Transverse colon (tissue), 4 donors: ENCODE results near the gene SPATA17. TPM values are rescaled to one million over a fixed set of nuclear protein-coding genes. Genes with fewer than 3 reads are reported as not detected.
"Not testable (repeated sequence)": the region's sequence is repeated elsewhere in the genome, so short reads cannot be mapped to it uniquely, and the experiment has no call there.

ENCODE experiments used
- DNase-seq: peaks from one replicate; pipeline ENCODE4 v3.0.0-alpha.2; 2019
- H3K27ac ChIP-seq, 4 donors: fragments of 200-600 bp; sonication (generic); 2 replicates each; pipeline ENCODE4 v1.5.1; 2016 to 2018; ENCODE audit warnings: inconsistent platforms in 4 of 4
- H3K27me3 ChIP-seq: fragments of 200-600 bp; sonication (generic); 2 replicates; pipeline ENCODE4 v1.5.1; 2017; ENCODE audit warnings: inconsistent platforms
- H3K36me3 ChIP-seq, 4 donors: fragments of 200-600 bp; sonication (generic); 2 replicates each; pipeline ENCODE4 v1.5.1; 2017 to 2019; ENCODE audit warnings: inconsistent platforms in 4 of 4
- H3K4me1 ChIP-seq, 4 donors: fragments of 200-600 bp; sonication (generic); 2 replicates each; pipeline ENCODE4 v1.5.1; 2017 to 2020; ENCODE audit warnings: inconsistent platforms in 4 of 4
- H3K4me3 ChIP-seq, 4 donors: fragments of 200-600 bp; sonication (generic); 1 replicate in 1 of 4; 2 replicates in 3 of 4; pipeline versions ENCODE4 v1.5.1 to v1.6.1; 2017 to 2019; ENCODE audit warnings: inconsistent platforms in 4 of 4
- H3K9me3 ChIP-seq, 2 donors: fragments of 200-600 bp; sonication (generic); 2 replicates each; pipeline ENCODE4 v1.5.1; 2017 to 2019; ENCODE audit warnings: inconsistent platforms in 2 of 2
- EP300 ChIP-seq: sonication (generic); formaldehyde crosslinking; IDR thresholded peaks from one replicate; pipeline ENCODE4 v1.6.1; 2017; ENCODE audit warnings: antibody characterized with exemption, low read depth
- POLR2A ChIP-seq: fragments of 450-650 bp; IDR thresholded peaks from one replicate; pipeline ENCODE4 v1.6.1; 2016; ENCODE audit warnings: antibody characterized with exemption, mild to moderate bottlenecking, moderate library complexity
- POLR2AphosphoS5 ChIP-seq, 3 donors: sonication (generic); formaldehyde crosslinking; IDR thresholded peaks; one replicate each; pipeline ENCODE4 v1.6.1; 2016; ENCODE audit warnings: antibody characterized with exemption in 3 of 3
- WGBS, 2 donors: methylation state at CpG; one replicate each; pipeline ENCODE4 v1.1.5; 2018; ENCODE audit warnings: low coverage in 1 of 2; 5-methylcytosine and 5-hydroxymethylcytosine counted together
- in situ Hi-C, 4 donors: fragments of 200-750 bp; cut with MboI; loops; one replicate each; pipeline versions ENCODE4 v1.15.0 to v1.15.1; 2017; ENCODE audit warnings: low sequenced_read_pairs in 3 of 4, low pct_ligation_motif_present in 1 of 4, low pct_unique_long_range_greater_than_20kb in 1 of 4
- intact Hi-C: fragments of 100-400 bp; cut with DNase I; formaldehyde crosslinking; loops from one replicate; pipeline ENCODE4 v1.15.1; 2023; ENCODE audit warnings: low total_unique reads
- total RNA-seq, 4 donors: library from RNA; depleted of rRNA; stranded (reverse); fragments of >200 nt; gene quantifications; one replicate each; pipeline ENCODE4 v1.1.0, GENCODE V29; 2016
- TF ChIP-seq, protein P1 (sequence below), 5 experiments: fragments of 200-600 bp in 3 of 5; fragments of 450-650 bp in 2 of 5; sonication (generic) in 3 of 5; IDR thresholded peaks; 1 replicate in 2 of 5; 2 replicates in 3 of 5; pipeline ENCODE4 v1.5.1; 2016 to 2017; ENCODE audit warnings: antibody characterized with exemption in 5 of 5, inconsistent platforms in 3 of 5, mild to moderate bottlenecking in 2 of 5, moderate library complexity in 1 of 5

Gene SPATA17, protein sequence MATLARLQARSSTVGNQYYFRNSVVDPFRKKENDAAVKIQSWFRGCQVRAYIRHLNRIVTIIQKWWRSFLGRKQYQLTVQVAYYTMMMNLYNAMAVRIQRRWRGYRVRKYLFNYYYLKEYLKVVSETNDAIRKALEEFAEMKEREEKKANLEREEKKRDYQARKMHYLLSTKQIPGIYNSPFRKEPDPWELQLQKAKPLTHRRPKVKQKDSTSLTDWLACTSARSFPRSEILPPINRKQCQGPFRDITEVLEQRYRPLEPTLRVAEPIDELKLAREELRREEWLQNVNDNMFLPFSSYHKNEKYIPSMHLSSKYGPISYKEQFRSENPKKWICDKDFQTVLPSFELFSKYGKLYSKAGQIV
- total RNA-seq, result under 1 TPM in 2 of 4 donors, not detected in 2; under 0.01 TPM

DNA sequence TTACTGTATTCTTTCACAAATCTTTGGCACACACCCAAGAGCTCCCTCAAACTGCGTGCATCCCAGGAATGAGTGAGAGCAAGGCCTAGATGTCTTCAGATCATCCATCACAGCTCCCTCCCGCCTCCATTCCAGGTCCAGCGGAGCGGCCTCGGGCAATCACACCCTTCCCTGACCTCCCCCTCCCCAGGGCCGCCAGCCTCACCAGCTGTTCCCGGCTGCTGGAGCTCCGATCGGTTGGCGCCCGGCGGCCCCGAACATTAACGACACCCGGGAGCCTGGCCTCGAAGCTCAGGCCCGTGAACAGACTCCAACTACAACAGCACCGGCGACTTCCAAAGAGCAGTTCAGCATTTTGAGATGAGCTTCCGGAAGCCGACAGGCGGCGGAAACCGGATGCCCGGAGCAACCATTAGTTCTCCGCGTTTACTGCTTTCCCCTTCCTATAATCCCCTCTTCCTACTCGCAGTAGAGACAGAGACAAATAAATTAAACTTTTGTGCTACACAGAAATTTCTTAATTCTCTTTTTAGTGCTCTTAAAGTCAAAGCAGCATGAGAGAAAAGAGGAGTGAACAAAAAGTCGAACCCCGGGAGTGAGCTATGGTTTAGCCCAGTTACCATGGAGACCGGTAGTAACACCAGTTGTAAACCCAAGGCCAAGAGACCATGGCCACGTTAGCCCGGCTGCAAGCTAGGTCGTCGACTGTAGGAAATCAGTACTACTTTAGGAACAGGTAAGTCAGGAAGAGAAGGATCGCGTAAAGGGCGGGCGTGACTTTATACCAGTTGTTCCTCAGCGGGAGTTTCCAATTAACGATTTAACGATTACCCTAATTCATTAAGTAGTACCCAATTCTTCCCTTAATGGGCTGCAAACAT lies at the start of gene SPATA17, which contains the start of gene GPATCH2:
Gene SPATA17, plus strand, starts transcription at position 634 of the 881 bp plus-strand sequence. Its CDS starts 35 bp downstream, at position 669.
Gene GPATCH2, minus strand, starts transcription at position 380 of the 881 bp plus-strand sequence. Its CDS starts 119 bp downstream, at position 261.
- Histone ChIP-seq H3K4me1 (peaks cover 6 to 39% (median 31%) of the 10 kb centered on the region in 4 donors), H3K36me3 (no peaks in the 10 kb centered on the region), H3K9me3 (no peaks in the 10 kb centered on the region), H3K4me3 (peak within 1 kb of the TSS; percentile 64 to 78 (median 68)), H3K27ac (peak within 1 kb of the TSS; percentile 84 to 90 (median 86)), H3K27me3 (no peaks in the 10 kb centered on the region)
- in situ Hi-C loops (no loop called here), intact Hi-C loops (no loop called here)
- DNase-seq, result peak; percentile 81
- 1 to 2% methylated on average over 20 to 42 of the region's 42 CpGs for WGBS, 2 donors
- TF ChIP-seq POLR2AphosphoS5 (IDR thresholded peaks at IDR 0.05) (peak in 2 of 3 donors; percentile 56 to 69), EP300 (no peak), POLR2A (peak; percentile 60)
- TF ChIP-seq, protein P1, sequence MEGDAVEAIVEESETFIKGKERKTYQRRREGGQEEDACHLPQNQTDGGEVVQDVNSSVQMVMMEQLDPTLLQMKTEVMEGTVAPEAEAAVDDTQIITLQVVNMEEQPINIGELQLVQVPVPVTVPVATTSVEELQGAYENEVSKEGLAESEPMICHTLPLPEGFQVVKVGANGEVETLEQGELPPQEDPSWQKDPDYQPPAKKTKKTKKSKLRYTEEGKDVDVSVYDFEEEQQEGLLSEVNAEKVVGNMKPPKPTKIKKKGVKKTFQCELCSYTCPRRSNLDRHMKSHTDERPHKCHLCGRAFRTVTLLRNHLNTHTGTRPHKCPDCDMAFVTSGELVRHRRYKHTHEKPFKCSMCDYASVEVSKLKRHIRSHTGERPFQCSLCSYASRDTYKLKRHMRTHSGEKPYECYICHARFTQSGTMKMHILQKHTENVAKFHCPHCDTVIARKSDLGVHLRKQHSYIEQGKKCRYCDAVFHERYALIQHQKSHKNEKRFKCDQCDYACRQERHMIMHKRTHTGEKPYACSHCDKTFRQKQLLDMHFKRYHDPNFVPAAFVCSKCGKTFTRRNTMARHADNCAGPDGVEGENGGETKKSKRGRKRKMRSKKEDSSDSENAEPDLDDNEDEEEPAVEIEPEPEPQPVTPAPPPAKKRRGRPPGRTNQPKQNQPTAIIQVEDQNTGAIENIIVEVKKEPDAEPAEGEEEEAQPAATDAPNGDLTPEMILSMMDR (IDR thresholded peaks at IDR 0.05), result peak; percentile 34 to 72 (median 43)

DNA sequence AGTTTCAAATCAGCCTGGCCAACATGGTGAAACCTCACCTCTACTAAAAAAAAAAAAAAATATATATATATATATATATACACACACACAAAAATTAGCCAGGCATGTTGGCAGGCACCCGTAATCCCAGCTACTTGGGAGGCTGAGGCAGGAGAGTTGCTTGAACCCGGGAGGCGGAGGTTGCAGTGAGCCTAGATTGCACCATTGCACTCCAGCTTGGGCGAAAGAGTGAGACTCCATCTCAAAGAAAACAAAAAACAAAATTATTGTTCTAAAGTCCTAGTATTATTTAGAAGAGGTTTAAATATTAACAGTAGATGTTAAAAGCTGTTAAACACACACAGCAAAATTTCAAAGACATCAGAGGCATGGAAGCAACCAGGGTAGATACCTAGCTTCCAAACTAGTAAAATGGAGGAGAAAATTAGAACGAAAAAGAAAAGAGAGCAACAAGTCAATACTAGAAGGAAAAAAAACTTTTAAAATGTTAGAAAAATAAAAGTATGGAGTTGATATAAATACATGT lies 46.8 kb upstream of the SPATA17 start:
- H3K27me3 ChIP-seq, in situ Hi-C loops, H3K4me1 ChIP-seq, DNase-seq, H3K27ac ChIP-seq, H3K9me3 ChIP-seq, H3K4me3 ChIP-seq, H3K36me3 ChIP-seq, intact Hi-C loops: not testable (repeated sequence)
- 97 to 98% methylated on average over 5 of the region's 5 CpGs for WGBS, 2 donors

DNA sequence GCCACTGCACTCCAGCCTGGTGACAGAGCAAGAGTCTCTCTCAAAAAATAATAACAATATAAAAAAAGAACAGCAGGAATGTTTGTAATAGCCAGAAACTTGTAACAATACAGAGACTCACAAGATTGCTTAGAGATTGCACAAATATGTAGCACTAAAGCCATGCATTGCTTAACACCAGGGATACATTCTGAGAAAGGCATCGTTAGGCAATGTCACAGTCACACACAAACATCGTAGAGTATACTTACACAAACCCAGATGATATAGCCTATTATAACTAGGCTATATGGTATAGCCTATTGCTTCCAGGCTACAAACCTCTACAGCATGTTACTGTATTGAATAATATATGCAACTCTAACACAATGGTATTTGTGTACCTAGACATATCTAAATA lies 45.6 kb upstream of the SPATA17 start:
- Histone ChIP-seq H3K27me3 (no peaks in the 10 kb centered on the region), H3K4me1 (peaks cover 0 to under 1% (median 0%) of the 10 kb centered on the region in 4 donors), H3K27ac (no peak overlapping the region), H3K9me3 (no peaks in the 10 kb centered on the region), H3K36me3 (no peaks in the 10 kb centered on the region), H3K4me3 (no peak overlapping the region)
- intact Hi-C loops, result no loop called here
- WGBS, 2 donors, result 77 to 97% methylated on average over 2 of the region's 2 CpGs
- TF ChIP-seq POLR2AphosphoS5 (IDR thresholded peaks at IDR 0.05) (no peak), EP300 (no peak), POLR2A (no peak)
- TF ChIP-seq, protein P1 (IDR thresholded peaks at IDR 0.05), result no peak
- DNase-seq, result no peak
- in situ Hi-C loops, result no loop called here

DNA sequence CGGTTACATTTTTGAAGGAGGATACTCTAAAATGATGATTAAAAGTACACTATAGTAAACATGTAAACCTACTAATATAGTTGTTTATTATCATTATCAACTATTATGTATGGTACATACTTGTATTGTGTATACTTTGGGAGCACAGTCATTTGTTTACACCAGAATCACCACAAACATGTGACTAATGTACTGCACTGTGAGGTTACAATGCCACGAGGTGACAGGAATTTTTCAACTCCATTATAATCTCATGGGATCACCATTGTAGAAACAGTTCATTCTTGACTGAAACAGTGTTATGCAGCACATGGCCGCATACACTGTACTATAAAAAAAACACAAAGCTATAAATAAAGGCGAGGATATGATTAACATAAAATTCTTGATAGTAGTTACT lies 44.6 kb upstream of the SPATA17 start:
- TF ChIP-seq POLR2A (no peak), POLR2AphosphoS5 (IDR thresholded peaks at IDR 0.05) (no peak)
- TF ChIP-seq, protein P1 (IDR thresholded peaks at IDR 0.05), result no peak
- H3K27ac ChIP-seq, result no peak overlapping the region

More for the DNA sequence above, 44.6 kb upstream of the SPATA17 start:
- in situ Hi-C loops, result no loop called here
- H3K9me3 ChIP-seq, result no peaks in the 10 kb centered on the region
- H3K36me3 ChIP-seq, result no peaks in the 10 kb centered on the region
- WGBS, 2 donors, result 80 to 83% methylated on average over 4 of the region's 4 CpGs
- no peak for DNase-seq
- no peaks in the 10 kb centered on the region for H3K27me3 ChIP-seq
- intact Hi-C loops, result no loop called here
- no peak overlapping the region for H3K4me3 ChIP-seq
- H3K4me1 ChIP-seq, result peaks cover 0 to 5% (median 0%) of the 10 kb centered on the region in 4 donors
